Osteocyte (in vitro differentiated cells): ENCODE measurements around the gene DNER. TPM values are rescaled to one million over a fixed set of nuclear protein-coding genes. Genes with fewer than 3 reads are reported as not detected.

Source experiments
- DNase-seq: peaks from one replicate; pipeline ENCODE4 v3.0.0; 2021; ENCODE audit warnings: mixed read lengths; ENCODE audit not compliant: unreplicated experiment; ENCODE audit errors: extremely low spot score
- H3K27ac Mint-ChIP-seq: one replicate; pipeline ENCODE4 v1.8.0; 2021; ENCODE audit warnings: mild to moderate bottlenecking, mixed read lengths; ENCODE audit not compliant: unreplicated experiment
- H3K27me3 Mint-ChIP-seq: one replicate; pipeline ENCODE4 v1.8.0; 2021; ENCODE audit warnings: mixed read lengths; ENCODE audit not compliant: unreplicated experiment
- H3K36me3 Mint-ChIP-seq: one replicate; pipeline ENCODE4 v1.8.0; 2021; ENCODE audit warnings: mixed read lengths; ENCODE audit not compliant: unreplicated experiment
- H3K4me1 Mint-ChIP-seq: one replicate; pipeline ENCODE4 v1.8.0; 2021; ENCODE audit warnings: mixed read lengths; ENCODE audit not compliant: unreplicated experiment
- H3K4me3 Mint-ChIP-seq: one replicate; pipeline ENCODE4 v1.8.0; 2021; ENCODE audit warnings: mild to moderate bottlenecking, moderate library complexity, mixed read lengths; ENCODE audit not compliant: unreplicated experiment
- H3K9me3 Mint-ChIP-seq: one replicate; pipeline ENCODE4 v1.8.0; 2021; ENCODE audit warnings: mixed read lengths; ENCODE audit not compliant: unreplicated experiment
- CTCF ChIP-seq: fragments of 200-600 bp; sonication (generic); IDR thresholded peaks from 2 replicates; pipeline ENCODE4 v1.5.0; 2021; ENCODE audit warnings: antibody characterized with exemption, mild to moderate bottlenecking, moderate library complexity
- total RNA-seq: library from RNA; stranded (reverse); gene quantifications from 2 replicates; pipeline ENCODE4 v1.2.1, GENCODE V29; 2021

DNER gene
- total RNA-seq, 1 donor from 2014 or later: 0.19 TPM

DNA sequence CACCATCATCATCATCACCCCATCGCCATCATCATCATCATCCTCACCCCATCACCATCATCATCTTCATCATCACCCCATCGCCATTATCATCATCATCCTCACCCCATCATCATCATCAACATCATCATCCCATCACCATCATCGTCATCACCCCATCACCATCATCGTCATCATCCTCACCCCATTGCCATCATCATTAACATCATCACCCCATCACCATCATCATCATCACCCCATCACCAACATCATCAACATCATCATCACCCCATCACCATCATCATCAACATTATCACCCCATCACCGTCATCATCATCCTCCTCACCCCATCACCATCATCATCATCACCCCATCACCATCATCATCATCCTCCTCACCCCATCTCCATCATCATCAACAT is 151.0 kb downstream of the DNER start:
- Mint-ChIP-seq H3K27ac (no peak overlapping the region), H3K36me3 (no peaks in the 10 kb centered on the region), H3K4me3 (no peak overlapping the region), H3K9me3 (no peaks in the 10 kb centered on the region), H3K4me1 (no peaks in the 10 kb centered on the region), H3K27me3 (no peaks in the 10 kb centered on the region)
- no peak for TF ChIP-seq CTCF
- DNase-seq: no peak

GRCh38 chr2:229562472-229563127 is 151.8 kb downstream of the DNER start:
- H3K27ac Mint-ChIP-seq: no peak overlapping the region
- DNase-seq: no peak
- H3K4me1 Mint-ChIP-seq: no peaks in the 10 kb centered on the region
- no peak overlapping the region for H3K4me3 Mint-ChIP-seq
- no peak for TF ChIP-seq CTCF
- H3K27me3 Mint-ChIP-seq: no peaks in the 10 kb centered on the region
- H3K36me3 Mint-ChIP-seq: no peaks in the 10 kb centered on the region
- H3K9me3 Mint-ChIP-seq: no peaks in the 10 kb centered on the region

DNA sequence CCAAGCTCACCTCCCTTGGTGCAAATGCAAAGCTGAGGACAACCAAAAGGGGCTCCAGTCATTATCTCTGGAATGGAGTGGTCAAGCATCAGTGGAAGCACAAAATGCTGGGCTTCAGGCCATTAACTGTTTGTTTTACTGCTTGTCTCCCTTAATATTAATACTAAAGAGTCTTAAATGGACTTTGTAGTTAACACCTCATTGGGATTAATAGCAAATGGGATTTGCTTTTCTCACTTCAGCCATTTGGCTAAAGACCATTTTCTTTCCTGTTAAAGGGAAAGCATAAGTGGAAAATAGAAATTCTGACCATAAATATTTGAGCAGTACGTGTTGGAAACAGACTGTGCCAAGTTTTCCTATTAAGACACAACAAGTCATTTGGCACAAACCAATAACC is 154.4 kb downstream of the DNER start:
- Mint-ChIP-seq H3K36me3 (no peaks in the 10 kb centered on the region), H3K4me3 (no peak overlapping the region), H3K27me3 (no peaks in the 10 kb centered on the region), H3K9me3 (peaks cover 3% of the 10 kb centered on the region), H3K27ac (no peak overlapping the region), H3K4me1 (no peaks in the 10 kb centered on the region)
- no peak for DNase-seq
- no peak for TF ChIP-seq CTCF

GRCh38 chr2:229553091-229553490 is 161.3 kb downstream of the DNER start:
- TF ChIP-seq CTCF: no peak
- DNase-seq: no peak
- Mint-ChIP-seq H3K4me1 (no peaks in the 10 kb centered on the region), H3K9me3 (peaks cover 3% of the 10 kb centered on the region), H3K27me3 (no peaks in the 10 kb centered on the region), H3K4me3 (no peak overlapping the region), H3K36me3 (no peaks in the 10 kb centered on the region), H3K27ac (no peak overlapping the region)

DNA sequence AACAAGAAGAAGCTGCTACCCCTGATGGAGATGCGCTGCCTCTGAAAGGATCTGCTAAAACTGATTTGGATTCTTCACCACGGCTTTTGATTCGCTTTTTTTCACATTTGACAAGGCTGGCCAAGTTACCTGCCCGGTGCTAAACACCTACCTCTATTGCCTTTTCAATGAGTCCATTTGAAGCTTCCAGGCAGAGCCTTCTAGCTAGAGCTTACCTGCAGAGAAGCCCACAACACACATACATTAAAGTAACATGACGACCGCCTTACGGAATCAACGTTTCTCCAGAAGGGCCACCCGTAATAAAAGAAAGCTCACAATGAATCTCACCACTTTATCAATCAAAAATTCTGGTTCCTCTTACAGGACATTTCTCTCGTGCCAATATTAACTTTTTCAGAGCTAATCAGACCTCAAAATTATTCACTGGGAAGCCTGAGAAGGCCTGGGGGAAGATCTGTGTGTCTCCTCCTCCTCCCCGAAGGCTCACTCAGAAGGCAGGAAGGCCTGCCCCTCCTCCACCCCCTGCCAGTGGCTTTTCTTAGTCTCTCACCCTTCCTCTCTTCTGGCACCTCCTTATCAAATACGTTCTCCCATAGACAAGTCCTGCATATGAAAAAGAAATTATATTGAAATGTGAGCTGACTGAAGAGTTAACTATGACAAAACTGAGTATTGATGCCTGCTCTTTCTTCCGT is 171.0 kb downstream of the DNER start:
- Mint-ChIP-seq H3K4me1 (no peaks in the 10 kb centered on the region), H3K27me3 (no peaks in the 10 kb centered on the region)
- DNase-seq: no peak

More for the DNA sequence above, 171.0 kb downstream of the DNER start:
- no peak for TF ChIP-seq CTCF
- no peak overlapping the region for H3K4me3 Mint-ChIP-seq
- no peaks in the 10 kb centered on the region for H3K36me3 Mint-ChIP-seq
- H3K27ac Mint-ChIP-seq: no peak overlapping the region
- peaks cover 6% of the 10 kb centered on the region for H3K9me3 Mint-ChIP-seq
